ENCODE results near the gene BDKRB1. TPM values are rescaled to one million over a fixed set of nuclear protein-coding genes. Genes with fewer than 3 reads are reported as not detected.
A peak's percentile ranks its signal among the peaks of the same experiment; 100 is the strongest.

BDKRB1 gene
- polyA plus RNA-seq (2014; cell fraction: cytosol; rRNA removed), result not detected in 2 replicates
- polyA plus RNA-seq (2014; cell fraction: nucleus; rRNA removed), result not detected in 2 replicates

GRCh38 chr14:96255501-96256366 is at the start of gene BDKRB1:
Gene BDKRB1, plus strand, starts transcription at chr14:96256210. Its CDS starts 7,473 bp downstream, at chr14:96263683.
- no peak for DNase-seq (ENCODE audit: low spot score)

- no peak for DNase-seq (ENCODE audit: low spot score)
Observed at GRCh38 chr14:96206461-96206860, 49.5 kb upstream of the BDKRB1 start.

- no peak for DNase-seq (ENCODE audit: low spot score)
Observed at GRCh38 chr14:96207686-96208085, 48.3 kb upstream of the BDKRB1 start.

- no peak for DNase-seq (ENCODE audit: low spot score)
Observed at GRCh38 chr14:96208739-96209138, 47.3 kb upstream of the BDKRB1 start.

- no peak for DNase-seq (ENCODE audit: low spot score)
Observed at GRCh38 chr14:96212140-96212539, 43.9 kb upstream of the BDKRB1 start.

- DNase-seq (ENCODE audit: low spot score), result no peak
Observed at GRCh38 chr14:96212896-96213295, 43.1 kb upstream of the BDKRB1 start.

- no peak for DNase-seq (ENCODE audit: low spot score)
Observed at GRCh38 chr14:96213871-96214465, 42.0 kb upstream of the BDKRB1 start.

GRCh38 chr14:96214793-96215192 is 41.2 kb upstream of the BDKRB1 start:
- DNase-seq (ENCODE audit: low spot score), result no peak

GRCh38 chr14:96215452-96216244 is 40.4 kb upstream of the BDKRB1 start:
- peak; percentile 40 for DNase-seq (ENCODE audit: low spot score)

- DNase-seq (ENCODE audit: low spot score), result no peak
Observed at GRCh38 chr14:96216627-96217026, 39.4 kb upstream of the BDKRB1 start.

- no peak for DNase-seq (ENCODE audit: low spot score)
Observed at GRCh38 chr14:96217376-96217913, 38.6 kb upstream of the BDKRB1 start.

- no peak for DNase-seq (ENCODE audit: low spot score)
Observed at GRCh38 chr14:96221109-96221650, 34.8 kb upstream of the BDKRB1 start.

- DNase-seq (ENCODE audit: low spot score), result no peak
Observed at GRCh38 chr14:96221841-96222240, 34.2 kb upstream of the BDKRB1 start.

- DNase-seq (ENCODE audit: low spot score), result no peak
Observed at GRCh38 chr14:96224480-96225096, 31.4 kb upstream of the BDKRB1 start.

GRCh38 chr14:96225213-96225612 is 30.8 kb upstream of the BDKRB1 start:
- no peak for DNase-seq (ENCODE audit: low spot score)

GRCh38 chr14:96225745-96226151 is 30.3 kb upstream of the BDKRB1 start:
- DNase-seq (ENCODE audit: low spot score), result peak; percentile 43

GRCh38 chr14:96227428-96227827 is 28.6 kb upstream of the BDKRB1 start:
- DNase-seq (ENCODE audit: low spot score), result no peak

- no peak for DNase-seq (ENCODE audit: low spot score)
Observed at GRCh38 chr14:96229315-96229714, 26.7 kb upstream of the BDKRB1 start.

GRCh38 chr14:96231056-96231455 is 25.0 kb upstream of the BDKRB1 start:
- no peak for DNase-seq (ENCODE audit: low spot score)

GRCh38 chr14:96231526-96232130 is 24.4 kb upstream of the BDKRB1 start:
- no peak for DNase-seq (ENCODE audit: low spot score)

- no peak for DNase-seq (ENCODE audit: low spot score)
Observed at GRCh38 chr14:96232506-96232905, 23.5 kb upstream of the BDKRB1 start.

Measured in SK-N-DZ (cell line).